GM19467 (cell line): ENCODE data around the gene VPS13C.

Experiments used
- ATAC-seq: cut with Tn5 transposase; IDR thresholded peaks from one replicate; pipeline ENCODE4 v1.9.1; 2021; ENCODE audit warnings: mild to moderate bottlenecking, moderate library complexity; ENCODE audit not compliant: unreplicated experiment

Gene VPS13C

GRCh38 chr15:62060113-62060895 is at the start of gene VPS13C:
Gene VPS13C, minus strand, starts transcription at chr15:62060447. Its CDS starts 73 bp downstream, at chr15:62060374.
- ATAC-seq, result peak; percentile 86

GRCh38 chr15:62109437-62109836 is 49.2 kb upstream of the VPS13C start:
- no peak for ATAC-seq

- ATAC-seq, result no peak
Observed at GRCh38 chr15:62108411-62108810, 48.2 kb upstream of the VPS13C start.

GRCh38 chr15:62107571-62108121 is 47.4 kb upstream of the VPS13C start:
- ATAC-seq, result no peak

GRCh38 chr15:62106096-62106495 is 45.8 kb upstream of the VPS13C start:
- no peak for ATAC-seq

- no peak for ATAC-seq
Observed at GRCh38 chr15:62105266-62105665, 45.0 kb upstream of the VPS13C start.

- ATAC-seq, result no peak
Observed at GRCh38 chr15:62104846-62105245, 44.6 kb upstream of the VPS13C start.

GRCh38 chr15:62104401-62104800 is 44.2 kb upstream of the VPS13C start:
- no peak for ATAC-seq

- ATAC-seq, result no peak
Observed at GRCh38 chr15:62103431-62103830, 43.2 kb upstream of the VPS13C start.

GRCh38 chr15:62099094-62099601 is 38.9 kb upstream of the VPS13C start:
- ATAC-seq, result no peak

GRCh38 chr15:62094388-62094787 is 34.1 kb upstream of the VPS13C start:
- ATAC-seq, result no peak

GRCh38 chr15:62093809-62094208 is 33.6 kb upstream of the VPS13C start:
- ATAC-seq, result no peak

- ATAC-seq, result no peak
Observed at GRCh38 chr15:62090988-62091387, 30.7 kb upstream of the VPS13C start.

- ATAC-seq, result no peak
Observed at GRCh38 chr15:62089616-62090015, 29.4 kb upstream of the VPS13C start.

- ATAC-seq, result no peak
Observed at GRCh38 chr15:62088353-62088693, 28.1 kb upstream of the VPS13C start.

GRCh38 chr15:62087671-62088352 is 27.6 kb upstream of the VPS13C start:
- no peak for ATAC-seq

GRCh38 chr15:62085740-62086139 is 25.5 kb upstream of the VPS13C start:
- ATAC-seq, result no peak

- no peak for ATAC-seq
Observed at GRCh38 chr15:62083194-62084154, 23.2 kb upstream of the VPS13C start.

GRCh38 chr15:62079594-62079993 is 19.3 kb upstream of the VPS13C start:
- ATAC-seq, result no peak

GRCh38 chr15:62075595-62076277 is 15.5 kb upstream of the VPS13C start:
- ATAC-seq, result no peak
